Astrocyte of the spinal cord (primary cell): ENCODE results near the gene MBD6.
"Not testable (repeated sequence)": the region's sequence is repeated elsewhere in the genome, so short reads cannot be mapped to it uniquely, and the experiment has no call there.

ENCODE experiments used
- DNase-seq: peaks from one replicate; pipeline ENCODE4 v3.0.0; 2011; ENCODE audit warnings: low read depth, low spot score
- H3K4me3 ChIP-seq: 2 replicates; pipeline ENCODE4 v1.5.1; 2011; ENCODE audit warnings: low read depth, mild to moderate bottlenecking, low read length, moderate library complexity
- CTCF ChIP-seq: IDR thresholded peaks from 2 replicates; pipeline ENCODE4 v1.5.1; 2012; ENCODE audit warnings: low read depth, mild to moderate bottlenecking, low read length, inconsistent platforms
- in situ Hi-C: cut with HindIII; loops from 2 replicates; pipeline ENCODE4 v1.10.0; 2017; ENCODE audit warnings: low sequenced_read_pairs

Gene MBD6

DNA sequence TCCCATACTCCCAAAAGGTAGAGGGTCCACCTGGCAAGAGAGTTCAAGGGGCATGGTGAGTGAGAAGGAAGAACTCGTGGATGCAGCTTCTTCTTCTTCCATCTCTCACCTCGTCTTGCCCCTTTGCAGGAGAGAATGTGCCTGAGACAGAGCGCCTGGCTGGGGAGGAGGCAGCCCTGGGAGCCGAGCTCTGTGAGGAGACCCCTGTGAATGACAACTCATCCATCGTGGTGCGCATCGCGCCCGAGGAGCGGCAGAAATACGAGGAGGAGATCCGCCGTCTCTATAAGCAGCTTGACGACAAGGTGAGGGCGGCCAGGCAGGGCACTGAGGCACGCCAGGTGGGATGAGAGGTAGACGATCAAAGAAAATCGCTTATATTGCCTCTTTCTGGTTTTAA is 47.2 kb downstream of the MBD6 start:
- in situ Hi-C loops, result no loop called here
- DNase-seq, result no peak
- H3K4me3 ChIP-seq, result no peak overlapping the region
- no peak for TF ChIP-seq CTCF

DNA sequence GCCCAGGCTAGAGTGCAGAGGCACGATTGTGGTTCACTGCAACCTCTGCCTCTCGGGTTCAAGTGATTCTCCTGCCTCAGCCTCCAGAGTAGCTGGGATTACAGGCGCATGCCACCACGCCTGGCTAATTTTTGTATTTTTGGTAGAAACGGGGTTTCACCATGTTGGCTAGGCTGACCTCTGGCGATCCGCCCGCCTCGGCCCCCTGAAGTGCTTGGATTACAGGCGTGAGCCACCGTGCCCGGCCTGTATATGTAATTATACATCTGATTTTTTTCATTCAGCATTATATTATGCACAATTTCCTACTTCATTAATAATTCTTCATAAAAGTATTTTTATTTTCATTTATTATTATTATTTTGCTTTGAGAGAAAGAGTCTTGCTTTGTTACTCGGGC is 47.8 kb downstream of the MBD6 start:
- DNase-seq, H3K4me3 ChIP-seq, in situ Hi-C loops: not testable (repeated sequence)

GRCh38 chr12:57571926-57572762 is 49.5 kb downstream of the MBD6 start:
- H3K4me3 ChIP-seq, result no peak overlapping the region
- DNase-seq, result no peak
- in situ Hi-C loops, result no loop called here
- TF ChIP-seq CTCF, result no peak

- no peak overlapping the region for H3K4me3 ChIP-seq
- TF ChIP-seq CTCF, result no peak
- in situ Hi-C loops, result no loop called here
- DNase-seq, result no peak
Measured at GRCh38 chr12:57574795-57575194, 52.2 kb downstream of the MBD6 start.

GRCh38 chr12:57575771-57576612 is 53.4 kb downstream of the MBD6 start:
- in situ Hi-C loops, result no loop called here
- no peak for TF ChIP-seq CTCF
- H3K4me3 ChIP-seq, result no peak overlapping the region
- no peak for DNase-seq

DNA sequence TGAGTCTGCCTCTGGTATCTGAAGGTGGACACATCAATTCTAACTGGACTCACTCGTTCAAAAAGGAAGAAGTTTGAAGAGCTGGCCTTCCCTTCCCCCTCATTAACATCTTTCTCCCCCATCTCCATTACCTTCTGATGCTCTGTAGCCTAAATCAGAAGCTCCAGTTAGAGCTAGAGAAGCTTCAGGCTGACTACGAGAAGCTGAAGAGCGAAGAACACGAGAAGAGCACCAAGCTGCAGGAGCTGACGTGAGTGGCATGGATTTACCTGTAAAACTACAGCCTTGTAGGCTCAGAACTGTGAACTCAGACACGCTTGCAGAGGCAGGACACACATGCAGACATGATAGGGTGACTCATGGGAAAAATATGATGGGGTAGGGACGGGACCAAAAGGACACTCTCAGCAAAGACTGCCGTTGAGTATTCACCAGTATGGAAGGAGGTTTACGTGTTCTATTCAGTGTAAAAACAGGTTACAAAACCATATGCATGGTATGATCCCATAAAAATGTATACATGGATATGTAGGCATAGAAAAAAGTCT is 54.1 kb downstream of the MBD6 start:
- in situ Hi-C loops, result no loop called here
- no peak for DNase-seq
- no peak overlapping the region for H3K4me3 ChIP-seq
- TF ChIP-seq CTCF, result no peak
